DMS 273 (cell line): ENCODE results near the gene GCG.

Experiments used
- DNase-seq: peaks from one replicate; lab custom pipeline; 2025; ENCODE audit not compliant: unreplicated experiment; lab: John Stamatoyannopoulos, UW

Gene GCG

GRCh38 chr2:162152147-162152546 lies at the start of gene GCG:
Gene GCG (minus strand): TSS chr2:162152247. CDS start chr2:162149178, 3,069 bp downstream.
- DNase-seq, result no peak

GRCh38 chr2:162200636-162201035 lies 48.6 kb upstream of the GCG start:
- no peak for DNase-seq

GRCh38 chr2:162199913-162200312 lies 47.9 kb upstream of the GCG start:
- no peak for DNase-seq

GRCh38 chr2:162198239-162198638 lies 46.2 kb upstream of the GCG start:
- DNase-seq, result no peak

GRCh38 chr2:162197069-162197825 lies 45.2 kb upstream of the GCG start:
- no peak for DNase-seq

GRCh38 chr2:162196638-162197037 lies 44.6 kb upstream of the GCG start:
- DNase-seq, result no peak

GRCh38 chr2:162188451-162188850 lies 36.4 kb upstream of the GCG start:
- DNase-seq, result no peak

- DNase-seq, result no peak
Measured at GRCh38 chr2:162185541-162186232, 33.6 kb upstream of the GCG start.

- no peak for DNase-seq
Measured at GRCh38 chr2:162184821-162185450, 32.9 kb upstream of the GCG start.

GRCh38 chr2:162184359-162184758 lies 32.3 kb upstream of the GCG start:
- DNase-seq, result peak; percentile 68

GRCh38 chr2:162182395-162182794 lies 30.3 kb upstream of the GCG start:
- DNase-seq, result no peak

- no peak for DNase-seq
Measured at GRCh38 chr2:162177301-162177700, 25.3 kb upstream of the GCG start.

- DNase-seq, result no peak
Measured at GRCh38 chr2:162175714-162176113, 23.7 kb upstream of the GCG start.

GRCh38 chr2:162174746-162175145 lies 22.7 kb upstream of the GCG start:
- DNase-seq, result no peak

GRCh38 chr2:162172802-162173370 lies 20.8 kb upstream of the GCG start:
- no peak for DNase-seq

GRCh38 chr2:162166745-162167144 lies 14.7 kb upstream of the GCG start:
- DNase-seq, result no peak

- no peak for DNase-seq
Measured at GRCh38 chr2:162166174-162166573, 14.1 kb upstream of the GCG start.

GRCh38 chr2:162164802-162165201 lies 12.8 kb upstream of the GCG start:
- DNase-seq, result no peak

GRCh38 chr2:162159446-162159845 lies 7.4 kb upstream of the GCG start:
- DNase-seq, result no peak

GRCh38 chr2:162156149-162156548 lies 4.1 kb upstream of the GCG start:
- no peak for DNase-seq

- DNase-seq, result no peak
Measured at GRCh38 chr2:162155093-162155492, 3.0 kb upstream of the GCG start.
